B cell (primary cell): ENCODE measurements around the gene THUMPD1.
"Not testable (repeated sequence)": the region's sequence is repeated elsewhere in the genome, so short reads cannot be mapped to it uniquely, and the experiment has no call there.

Source experiments
- EZH2 ChIP-seq: IDR thresholded peaks from 2 replicates; pipeline ENCODE4 v1.6.1; 2012; ENCODE audit warnings: borderline replicate concordance, low read depth, mild to moderate bottlenecking, moderate library complexity, low read length; ENCODE audit not compliant: insufficient read depth, poor library complexity, severe bottlenecking
- TF ChIP-seq, protein P1 (sequence below): fragments of 200-600 bp; IDR thresholded peaks from one replicate; pipeline ENCODE4 v1.8.0; 2022; ENCODE audit warnings: antibody characterized with exemption, mild to moderate bottlenecking

DNA sequence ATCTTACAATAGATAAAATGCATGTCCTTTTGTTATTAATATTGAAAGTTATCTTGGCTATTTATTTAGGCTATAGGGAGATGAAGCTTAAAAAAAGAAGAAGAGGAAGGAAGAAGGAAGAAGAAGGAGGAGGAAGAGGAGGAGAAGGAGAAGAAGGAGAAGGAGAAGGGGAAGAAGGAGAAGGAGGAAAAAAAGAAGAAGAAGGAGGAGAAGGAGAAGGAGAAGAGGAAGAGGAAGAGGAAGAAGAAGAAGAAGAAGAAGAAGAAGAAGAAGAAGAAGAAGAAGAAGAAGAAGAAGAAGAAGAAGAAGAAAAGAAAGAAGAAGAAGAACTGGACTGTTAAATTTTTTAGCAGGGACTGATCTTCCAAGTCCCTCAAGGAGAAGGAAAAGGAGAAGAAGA lies 23.9 kb downstream of the THUMPD1 start:
- TF ChIP-seq EZH2 = not testable (repeated sequence)
- TF ChIP-seq, protein P1, sequence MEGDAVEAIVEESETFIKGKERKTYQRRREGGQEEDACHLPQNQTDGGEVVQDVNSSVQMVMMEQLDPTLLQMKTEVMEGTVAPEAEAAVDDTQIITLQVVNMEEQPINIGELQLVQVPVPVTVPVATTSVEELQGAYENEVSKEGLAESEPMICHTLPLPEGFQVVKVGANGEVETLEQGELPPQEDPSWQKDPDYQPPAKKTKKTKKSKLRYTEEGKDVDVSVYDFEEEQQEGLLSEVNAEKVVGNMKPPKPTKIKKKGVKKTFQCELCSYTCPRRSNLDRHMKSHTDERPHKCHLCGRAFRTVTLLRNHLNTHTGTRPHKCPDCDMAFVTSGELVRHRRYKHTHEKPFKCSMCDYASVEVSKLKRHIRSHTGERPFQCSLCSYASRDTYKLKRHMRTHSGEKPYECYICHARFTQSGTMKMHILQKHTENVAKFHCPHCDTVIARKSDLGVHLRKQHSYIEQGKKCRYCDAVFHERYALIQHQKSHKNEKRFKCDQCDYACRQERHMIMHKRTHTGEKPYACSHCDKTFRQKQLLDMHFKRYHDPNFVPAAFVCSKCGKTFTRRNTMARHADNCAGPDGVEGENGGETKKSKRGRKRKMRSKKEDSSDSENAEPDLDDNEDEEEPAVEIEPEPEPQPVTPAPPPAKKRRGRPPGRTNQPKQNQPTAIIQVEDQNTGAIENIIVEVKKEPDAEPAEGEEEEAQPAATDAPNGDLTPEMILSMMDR = not testable (repeated sequence)
